ENCODE data around the gene GPR42.
"Not testable (repeated sequence)": the region's sequence is repeated elsewhere in the genome, so short reads cannot be mapped to it uniquely, and the experiment has no call there.

The GPR42 gene

DNA sequence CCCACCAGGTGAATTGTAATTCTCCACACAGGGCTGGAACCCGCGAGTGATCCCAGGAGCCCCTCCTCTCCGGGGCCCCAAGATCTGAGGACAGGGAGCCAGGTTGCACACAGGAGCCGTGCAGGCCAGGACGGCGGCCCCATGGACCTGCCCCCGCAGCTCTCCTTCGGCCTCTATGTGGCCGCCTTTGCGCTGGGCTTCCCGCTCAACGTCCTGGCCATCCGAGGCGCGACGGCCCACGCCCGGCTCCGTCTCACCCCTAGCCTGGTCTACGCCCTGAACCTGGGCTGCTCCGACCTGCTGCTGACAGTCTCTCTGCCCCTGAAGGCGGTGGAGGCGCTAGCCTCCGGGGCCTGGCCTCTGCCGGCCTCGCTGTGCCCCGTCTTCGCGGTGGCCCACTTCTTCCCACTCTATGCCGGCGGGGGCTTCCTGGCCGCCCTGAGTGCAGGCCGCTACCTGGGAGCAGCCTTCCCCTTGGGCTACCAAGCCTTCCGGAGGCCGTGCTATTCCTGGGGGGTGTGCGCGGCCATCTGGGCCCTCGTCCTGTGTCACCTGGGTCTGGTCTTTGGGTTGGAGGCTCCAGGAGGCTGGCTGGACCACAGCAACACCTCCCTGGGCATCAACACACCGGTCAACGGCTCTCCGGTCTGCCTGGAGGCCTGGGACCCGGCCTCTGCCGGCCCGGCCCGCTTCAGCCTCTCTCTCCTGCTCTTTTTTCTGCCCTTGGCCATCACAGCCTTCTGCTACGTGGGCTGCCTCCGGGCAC is 19.3 kb upstream of the GPR42 start:
- Histone ChIP-seq H3K4me1 (ENCODE audit: insufficient read depth, low read length) (no peaks in the 10 kb centered on the region), H3K36me3 (ENCODE audit: insufficient read depth, low read length) (no peaks in the 10 kb centered on the region), H3K9ac (ENCODE audit: low read depth, low read length) (no peak overlapping the region), H3K9me3 (ENCODE audit: control insufficient read depth, insufficient read depth, low read length) (no peaks in the 10 kb centered on the region)

DNA sequence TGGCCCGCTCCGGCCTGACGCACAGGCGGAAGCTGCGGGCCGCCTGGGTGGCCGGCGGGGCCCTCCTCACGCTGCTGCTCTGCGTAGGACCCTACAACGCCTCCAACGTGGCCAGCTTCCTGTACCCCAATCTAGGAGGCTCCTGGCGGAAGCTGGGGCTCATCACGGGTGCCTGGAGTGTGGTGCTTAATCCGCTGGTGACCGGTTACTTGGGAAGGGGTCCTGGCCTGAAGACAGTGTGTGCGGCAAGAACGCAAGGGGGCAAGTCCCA is 18.8 kb upstream of the GPR42 start:
- H3K36me3 ChIP-seq (ENCODE audit: insufficient read depth, low read length) = no peaks in the 10 kb centered on the region
- H3K9ac ChIP-seq (ENCODE audit: low read depth, low read length) = no peak overlapping the region
- H3K9me3 ChIP-seq (ENCODE audit: control insufficient read depth, insufficient read depth, low read length) = no peaks in the 10 kb centered on the region
- H3K4me1 ChIP-seq (ENCODE audit: insufficient read depth, low read length) = no peaks in the 10 kb centered on the region

DNA sequence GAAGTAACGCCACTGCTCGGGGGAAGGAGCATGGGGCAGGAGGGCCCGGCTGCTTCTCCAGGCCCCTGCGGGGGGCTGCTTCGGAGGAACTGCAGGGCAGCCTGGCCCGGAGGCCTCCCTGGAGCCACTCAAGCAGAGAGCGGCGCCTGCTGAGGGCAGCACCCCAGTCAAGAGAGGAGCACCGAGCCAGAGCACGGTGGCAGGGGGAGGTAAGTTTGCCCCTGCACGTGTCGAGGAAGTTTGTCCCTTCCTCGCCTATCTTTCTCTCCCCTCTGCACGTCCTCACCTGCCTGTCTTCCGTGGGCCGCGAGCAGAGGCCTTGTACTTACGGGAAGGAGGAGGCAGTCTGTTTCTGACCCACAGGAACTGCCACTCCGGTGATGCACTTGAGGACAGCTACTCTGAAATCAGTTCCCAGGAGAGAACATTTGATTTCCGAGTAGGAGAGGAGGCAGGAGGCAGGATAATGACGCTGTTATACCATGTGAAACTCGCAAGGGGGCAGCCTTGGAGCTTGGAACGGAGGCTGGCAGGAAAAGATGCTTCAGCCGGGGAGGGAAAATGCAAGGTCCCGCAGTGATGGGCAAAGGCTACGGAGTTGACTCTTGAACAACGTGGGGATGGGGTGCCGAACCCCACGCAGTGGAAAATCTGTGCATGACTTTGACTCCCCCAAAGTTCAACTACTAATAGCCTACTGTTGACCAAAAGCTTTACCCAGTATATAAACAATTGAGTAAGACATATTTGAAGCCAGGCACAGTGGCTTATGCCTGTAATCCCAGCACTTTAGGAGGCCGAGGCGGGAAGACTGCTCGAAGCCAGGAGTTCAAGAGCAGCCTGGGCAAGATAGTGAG is 18.2 kb upstream of the GPR42 start:
- Histone ChIP-seq H3K36me3 (ENCODE audit: insufficient read depth, low read length) (no peaks in the 10 kb centered on the region), H3K9ac (ENCODE audit: low read depth, low read length) (no peak overlapping the region), H3K4me1 (ENCODE audit: insufficient read depth, low read length) (no peaks in the 10 kb centered on the region; the same call in 1 of the 2 replicates), H3K9me3 (ENCODE audit: control insufficient read depth, insufficient read depth, low read length) (no peaks in the 10 kb centered on the region)

DNA sequence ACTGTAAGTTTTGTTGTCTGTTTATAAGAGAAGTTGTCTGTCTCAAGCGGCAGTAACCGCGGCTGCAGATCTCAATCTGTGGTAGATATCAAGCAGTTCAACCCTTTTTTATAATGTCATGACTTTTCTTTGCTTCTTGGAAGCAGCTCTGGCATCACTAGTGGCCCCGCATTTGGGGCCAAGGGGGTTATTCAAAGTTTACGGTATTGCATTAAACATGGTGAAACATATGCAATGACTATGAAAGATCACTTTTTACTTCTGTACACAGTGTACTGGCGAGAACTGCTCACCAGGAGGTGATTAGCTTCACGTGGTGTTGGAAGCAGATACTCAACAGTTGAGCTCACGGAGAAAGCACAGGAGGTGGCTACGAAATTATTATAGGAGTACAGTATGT is 17.2 kb upstream of the GPR42 start:
- Histone ChIP-seq H3K4me1 (ENCODE audit: insufficient read depth, low read length) (no peaks in the 10 kb centered on the region; the same call in 1 of the 2 replicates), H3K9me3 (ENCODE audit: control insufficient read depth, insufficient read depth, low read length) (no peaks in the 10 kb centered on the region), H3K36me3 (ENCODE audit: insufficient read depth, low read length) (no peaks in the 10 kb centered on the region), H3K9ac (ENCODE audit: low read depth, low read length) (no peak overlapping the region)

DNA sequence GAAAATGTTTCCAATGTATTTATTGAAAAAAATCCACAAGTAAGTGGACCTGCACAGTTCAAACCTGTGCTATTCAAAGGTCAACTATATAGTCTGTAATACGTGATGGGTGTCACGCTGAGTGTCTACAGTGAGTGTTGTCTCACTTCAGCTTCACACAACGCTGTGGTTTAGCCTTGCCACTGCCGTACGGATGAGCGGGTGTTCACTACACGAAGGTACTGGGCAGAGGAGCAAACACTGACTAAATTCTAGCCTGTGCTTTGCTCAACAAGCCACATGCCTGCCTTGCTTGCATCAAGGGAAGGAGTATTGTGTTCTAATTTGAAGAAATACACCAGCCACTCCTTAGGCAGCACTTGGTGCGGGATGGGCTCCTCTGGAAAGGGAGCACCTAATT is 16.0 kb upstream of the GPR42 start:
- H3K4me1 ChIP-seq (ENCODE audit: insufficient read depth, low read length) = no peaks in the 10 kb centered on the region; the same call in 1 of the 2 replicates
- no peaks in the 10 kb centered on the region for H3K36me3 ChIP-seq (ENCODE audit: insufficient read depth, low read length)
- H3K9ac ChIP-seq (ENCODE audit: low read depth, low read length) = no peak overlapping the region
- no peaks in the 10 kb centered on the region for H3K9me3 ChIP-seq (ENCODE audit: control insufficient read depth, insufficient read depth, low read length)

DNA sequence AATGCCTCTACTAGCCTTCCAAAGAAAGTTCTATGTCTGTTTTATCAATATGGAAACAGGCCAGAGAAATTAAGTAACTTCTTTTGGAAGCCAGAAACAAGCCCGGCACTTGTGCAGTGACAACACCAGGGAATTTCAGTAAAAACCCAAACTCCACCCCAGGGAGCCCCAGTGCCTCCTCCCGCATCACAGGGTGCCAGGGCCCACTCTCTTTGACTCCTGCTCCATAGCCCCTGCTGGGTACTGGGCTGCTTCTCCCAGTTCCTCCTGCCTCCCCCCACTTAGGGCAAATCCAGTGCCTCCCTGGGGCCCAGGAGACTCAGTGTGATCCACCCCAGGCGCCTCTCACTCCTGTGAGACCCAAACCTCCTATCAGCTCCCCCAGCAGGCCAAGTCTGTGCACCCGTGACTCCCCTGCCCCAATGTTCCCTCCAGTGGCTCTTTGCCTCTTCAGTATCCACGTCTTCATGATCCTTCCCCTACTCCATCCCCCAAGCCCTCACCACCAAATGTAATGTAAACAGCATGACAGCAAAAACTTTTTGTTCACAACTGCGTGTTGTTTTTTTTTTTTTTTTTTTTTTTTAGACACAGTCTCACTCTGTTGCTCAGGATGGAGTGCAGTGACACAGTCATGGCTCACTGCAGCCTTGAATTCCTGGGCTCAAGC is 14.9 kb upstream of the GPR42 start:
- Histone ChIP-seq H3K4me1 (ENCODE audit: insufficient read depth, low read length) (no peaks in the 10 kb centered on the region; the same call in 1 of the 2 replicates), H3K9ac (ENCODE audit: low read depth, low read length) (no peak overlapping the region), H3K9me3 (ENCODE audit: control insufficient read depth, insufficient read depth, low read length) (no peaks in the 10 kb centered on the region), H3K36me3 (ENCODE audit: insufficient read depth, low read length) (no peaks in the 10 kb centered on the region)

DNA sequence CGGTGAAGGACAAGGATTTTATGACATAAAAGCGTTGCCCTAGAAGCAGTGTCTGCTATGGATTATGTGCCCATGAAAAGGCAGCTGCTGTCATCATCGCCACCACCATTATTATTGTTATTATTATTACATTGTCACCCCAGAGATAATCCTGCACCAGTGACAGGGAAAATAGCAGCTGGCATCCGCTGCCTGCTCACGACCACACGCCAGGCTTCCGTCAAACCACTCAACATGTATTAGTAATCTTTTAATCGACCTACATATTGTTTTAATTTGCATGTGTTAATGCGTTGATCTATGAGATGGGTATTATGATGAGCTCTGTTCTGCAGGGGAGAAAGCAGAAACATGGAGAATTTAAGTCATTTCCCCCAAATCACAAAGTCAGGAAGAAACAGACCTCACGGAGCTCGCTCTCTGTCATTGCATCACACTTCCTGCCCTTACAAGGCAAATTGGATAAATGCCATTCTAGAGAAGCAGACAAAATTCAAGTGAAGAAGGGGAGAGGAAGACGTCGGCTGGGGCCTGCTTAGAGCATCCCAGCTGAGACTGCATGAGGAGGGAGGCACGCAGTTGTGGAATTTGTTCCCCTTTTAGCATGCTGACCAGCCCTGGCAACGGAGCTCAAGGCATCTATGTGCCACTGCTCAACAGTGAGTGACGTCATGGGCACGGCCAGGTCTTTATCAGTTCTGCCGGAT is 12.8 kb upstream of the GPR42 start, which contains the start of gene FFAR3:
TSS of gene FFAR3 (plus strand) at position 594 of the 707 bp plus-strand sequence. CDS start 431 bp downstream, outside the sequence.
- no peaks in the 10 kb centered on the region; the same call in 1 of the 2 replicates for H3K4me1 ChIP-seq (ENCODE audit: insufficient read depth, low read length)
- no peaks in the 10 kb centered on the region for H3K9me3 ChIP-seq (ENCODE audit: control insufficient read depth, insufficient read depth, low read length)
- no peaks in the 10 kb centered on the region for H3K36me3 ChIP-seq (ENCODE audit: insufficient read depth, low read length)
- no peak within 1 kb of the TSS for H3K9ac ChIP-seq (ENCODE audit: low read depth, low read length)

DNA sequence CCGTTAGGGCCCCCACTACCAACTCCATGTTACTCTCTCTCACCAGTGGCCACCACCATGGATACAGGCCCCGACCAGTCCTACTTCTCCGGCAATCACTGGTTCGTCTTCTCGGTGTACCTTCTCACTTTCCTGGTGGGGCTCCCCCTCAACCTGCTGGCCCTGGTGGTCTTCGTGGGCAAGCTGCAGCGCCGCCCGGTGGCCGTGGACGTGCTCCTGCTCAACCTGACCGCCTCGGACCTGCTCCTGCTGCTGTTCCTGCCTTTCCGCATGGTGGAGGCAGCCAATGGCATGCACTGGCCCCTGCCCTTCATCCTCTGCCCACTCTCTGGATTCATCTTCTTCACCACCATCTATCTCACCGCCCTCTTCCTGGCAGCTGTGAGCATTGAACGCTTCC is 12.0 kb upstream of the GPR42 start:
- H3K9ac ChIP-seq (ENCODE audit: low read depth, low read length); H3K9me3 ChIP-seq (ENCODE audit: control insufficient read depth, insufficient read depth, low read length); H3K4me1 ChIP-seq (ENCODE audit: insufficient read depth, low read length); H3K36me3 ChIP-seq (ENCODE audit: insufficient read depth, low read length): not testable (repeated sequence)

DNA sequence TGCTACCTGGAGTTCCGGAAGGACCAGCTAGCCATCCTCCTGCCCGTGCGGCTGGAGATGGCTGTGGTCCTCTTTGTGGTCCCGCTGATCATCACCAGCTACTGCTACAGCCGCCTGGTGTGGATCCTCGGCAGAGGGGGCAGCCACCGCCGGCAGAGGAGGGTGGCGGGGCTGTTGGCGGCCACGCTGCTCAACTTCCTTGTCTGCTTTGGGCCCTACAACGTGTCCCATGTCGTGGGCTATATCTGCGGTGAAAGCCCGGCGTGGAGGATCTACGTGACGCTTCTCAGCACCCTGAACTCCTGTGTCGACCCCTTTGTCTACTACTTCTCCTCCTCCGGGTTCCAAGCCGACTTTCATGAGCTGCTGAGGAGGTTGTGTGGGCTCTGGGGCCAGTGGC is 11.5 kb upstream of the GPR42 start:
- not testable (repeated sequence) for H3K36me3 ChIP-seq (ENCODE audit: insufficient read depth, low read length); H3K9me3 ChIP-seq (ENCODE audit: control insufficient read depth, insufficient read depth, low read length); H3K4me1 ChIP-seq (ENCODE audit: insufficient read depth, low read length); H3K9ac ChIP-seq (ENCODE audit: low read depth, low read length)

DNA sequence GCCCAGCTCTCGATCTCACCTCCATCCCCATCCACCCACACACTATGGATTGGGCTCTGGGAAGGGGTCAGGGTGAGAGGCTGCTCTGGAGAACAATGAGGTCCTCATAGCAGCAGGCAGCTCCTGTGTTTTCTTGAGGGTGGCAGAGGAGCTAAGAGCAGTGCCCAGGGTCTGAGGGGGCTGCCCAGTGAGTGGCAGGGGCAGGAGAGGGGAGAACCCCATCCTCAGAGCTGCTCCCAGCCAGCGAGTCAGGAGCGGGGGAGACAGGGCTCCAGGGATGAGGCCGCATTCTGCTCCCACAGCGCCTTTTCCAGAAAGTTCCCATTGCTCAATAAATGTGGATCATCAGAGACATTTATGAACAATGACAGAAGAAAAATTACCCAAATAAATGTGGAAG is 10.8 kb upstream of the GPR42 start:
- H3K9me3 ChIP-seq (ENCODE audit: control insufficient read depth, insufficient read depth, low read length); H3K4me1 ChIP-seq (ENCODE audit: insufficient read depth, low read length): not testable (repeated sequence)

DNA sequence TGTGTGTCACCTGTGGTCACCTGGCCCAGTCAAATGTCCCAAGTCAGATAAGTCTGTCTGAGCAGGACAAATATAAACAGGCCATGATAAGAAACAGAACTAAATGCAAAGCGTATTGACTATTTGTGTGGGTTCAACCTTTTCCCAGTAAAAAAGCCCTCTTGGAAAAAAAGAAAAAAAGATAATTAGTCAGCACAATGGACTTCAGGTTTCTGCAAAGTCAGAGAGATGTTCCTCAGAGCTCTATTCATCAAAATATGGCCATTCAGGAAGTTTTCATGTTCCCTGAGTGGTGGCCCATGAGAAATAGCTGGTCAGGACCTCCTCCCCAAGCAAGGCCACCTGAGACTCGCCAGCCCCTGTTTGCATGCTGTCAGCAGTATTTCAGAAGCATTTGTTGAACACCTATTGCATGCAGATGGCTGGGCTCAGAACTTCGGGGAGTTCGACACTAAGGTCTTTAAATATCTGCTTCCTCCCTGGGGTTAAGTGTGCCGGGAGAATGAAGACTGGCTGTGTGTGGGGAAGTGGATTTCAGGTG is 9.9 kb upstream of the GPR42 start:
- Histone ChIP-seq H3K4me1 (ENCODE audit: insufficient read depth, low read length) (no peaks in the 10 kb centered on the region; the same call in 1 of the 2 replicates), H3K36me3 (ENCODE audit: insufficient read depth, low read length) (no peaks in the 10 kb centered on the region), H3K9ac (ENCODE audit: low read depth, low read length) (no peak overlapping the region), H3K9me3 (ENCODE audit: control insufficient read depth, insufficient read depth, low read length) (no peaks in the 10 kb centered on the region)

More for the DNA sequence above, 10.8 kb upstream of the GPR42 start:
- H3K36me3 ChIP-seq (ENCODE audit: insufficient read depth, low read length); H3K9ac ChIP-seq (ENCODE audit: low read depth, low read length): not testable (repeated sequence)

DNA sequence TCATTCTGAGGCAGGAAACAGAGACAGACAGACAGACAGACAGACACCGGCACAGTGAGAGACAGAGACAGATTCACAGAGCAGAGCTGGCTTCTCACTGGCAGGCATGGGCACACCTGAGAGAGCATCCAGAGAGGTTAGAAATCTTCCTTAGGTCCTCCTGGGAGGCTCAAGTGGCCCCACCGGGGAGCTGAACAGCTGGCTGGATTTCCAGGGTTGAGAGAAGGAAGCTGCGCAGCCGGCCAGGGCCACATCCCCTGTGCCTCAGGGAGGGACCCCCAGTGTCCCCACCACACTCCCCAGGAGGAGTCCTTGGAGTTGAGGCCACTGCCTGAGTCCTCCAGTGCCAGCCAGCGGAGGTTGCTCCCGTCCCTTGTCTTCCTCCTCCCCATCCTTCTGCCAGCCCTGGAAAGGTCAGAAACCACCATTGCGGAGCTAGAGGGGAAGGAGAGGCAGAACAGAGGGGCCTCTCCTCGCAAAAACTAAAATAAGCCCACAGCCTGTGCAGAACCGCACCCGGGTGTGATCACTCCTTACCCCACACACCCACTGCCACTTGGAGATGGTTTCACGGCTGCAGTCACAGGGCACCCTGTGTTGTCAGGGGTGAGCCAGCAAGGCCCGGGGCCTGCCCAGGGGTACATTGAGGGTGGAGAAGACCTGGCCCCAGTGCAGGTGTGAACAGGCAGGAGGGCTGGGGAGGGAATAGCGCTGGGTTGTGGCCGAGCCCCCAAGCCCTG is 8.4 kb upstream of the GPR42 start:
- no peaks in the 10 kb centered on the region for H3K9me3 ChIP-seq (ENCODE audit: control insufficient read depth, insufficient read depth, low read length)
- H3K9ac ChIP-seq (ENCODE audit: low read depth, low read length) = no peak overlapping the region
- H3K36me3 ChIP-seq (ENCODE audit: insufficient read depth, low read length) = no peaks in the 10 kb centered on the region
- H3K4me1 ChIP-seq (ENCODE audit: insufficient read depth, low read length) = no peaks in the 10 kb centered on the region; the same call in 1 of the 2 replicates

DNA sequence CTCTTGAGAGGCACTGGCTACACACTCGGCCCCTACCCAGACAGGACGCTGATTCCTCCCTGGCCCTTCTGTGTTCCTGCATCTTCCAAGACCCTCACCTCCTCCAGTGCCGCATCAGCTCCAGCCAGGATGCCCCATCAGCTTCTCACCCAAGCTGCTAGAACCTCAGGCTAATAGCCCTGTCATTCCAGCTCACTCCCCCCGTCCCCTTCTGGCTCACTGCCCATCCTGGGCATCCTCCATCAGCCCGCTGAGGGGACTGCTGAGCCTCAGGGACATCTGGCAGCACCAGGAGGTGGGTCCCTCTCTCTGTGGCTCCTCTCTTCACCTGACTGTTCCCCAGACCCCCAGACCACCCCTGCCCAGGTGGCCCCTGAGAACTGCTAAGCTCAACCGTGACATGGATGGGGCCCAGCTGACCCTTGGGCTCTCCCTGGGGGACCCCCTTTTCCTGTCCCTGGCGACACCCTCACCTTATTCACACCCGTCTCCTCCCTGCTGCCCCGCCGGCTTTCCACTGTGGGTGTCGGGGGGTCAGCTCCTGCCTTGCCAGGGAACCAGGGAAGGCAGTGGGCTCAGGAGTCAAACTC is 7.8 kb upstream of the GPR42 start:
- Histone ChIP-seq H3K36me3 (ENCODE audit: insufficient read depth, low read length) (no peaks in the 10 kb centered on the region), H3K9ac (ENCODE audit: low read depth, low read length) (no peak overlapping the region), H3K9me3 (ENCODE audit: control insufficient read depth, insufficient read depth, low read length) (no peaks in the 10 kb centered on the region), H3K4me1 (ENCODE audit: insufficient read depth, low read length) (no peaks in the 10 kb centered on the region)

Data from ES-I3 (cell line).